MM.1S (cell line): ENCODE measurements around the gene ZNF630.

Experiments used
- EZH2phosphoT487 ChIP-seq: fragments of 300-600 bp; sonication (generic); IDR thresholded peaks from 2 replicates; pipeline ENCODE4 v1.6.1; 2018; ENCODE audit warnings: antibody characterized with exemption, low read length
- TF ChIP-seq, protein P1 (sequence below): fragments of 300-600 bp; sonication (generic); IDR thresholded peaks from 2 replicates; pipeline ENCODE4 v1.5.1; 2016; ENCODE audit warnings: antibody characterized with exemption, low read length, mixed read lengths

DNA sequence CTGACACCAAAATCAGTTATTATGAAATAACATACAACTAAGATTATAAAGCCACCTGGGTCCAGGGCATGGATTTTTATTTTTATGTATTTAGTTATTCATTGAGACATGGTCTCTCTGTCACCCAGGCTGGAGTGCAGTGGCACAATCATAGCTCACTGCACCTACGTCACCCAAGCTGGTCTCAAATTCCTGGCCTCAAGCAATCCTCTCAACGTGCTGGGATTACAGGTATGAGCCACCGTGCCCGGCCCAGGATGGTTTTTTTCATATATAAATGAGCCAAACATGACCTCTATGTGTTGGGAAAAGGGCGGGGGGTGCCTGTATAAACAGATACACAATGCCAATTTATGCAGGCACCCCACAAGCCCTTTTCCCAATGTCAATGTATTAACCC lies 24.6 kb downstream of the ZNF630 start:
- TF ChIP-seq, protein P1, sequence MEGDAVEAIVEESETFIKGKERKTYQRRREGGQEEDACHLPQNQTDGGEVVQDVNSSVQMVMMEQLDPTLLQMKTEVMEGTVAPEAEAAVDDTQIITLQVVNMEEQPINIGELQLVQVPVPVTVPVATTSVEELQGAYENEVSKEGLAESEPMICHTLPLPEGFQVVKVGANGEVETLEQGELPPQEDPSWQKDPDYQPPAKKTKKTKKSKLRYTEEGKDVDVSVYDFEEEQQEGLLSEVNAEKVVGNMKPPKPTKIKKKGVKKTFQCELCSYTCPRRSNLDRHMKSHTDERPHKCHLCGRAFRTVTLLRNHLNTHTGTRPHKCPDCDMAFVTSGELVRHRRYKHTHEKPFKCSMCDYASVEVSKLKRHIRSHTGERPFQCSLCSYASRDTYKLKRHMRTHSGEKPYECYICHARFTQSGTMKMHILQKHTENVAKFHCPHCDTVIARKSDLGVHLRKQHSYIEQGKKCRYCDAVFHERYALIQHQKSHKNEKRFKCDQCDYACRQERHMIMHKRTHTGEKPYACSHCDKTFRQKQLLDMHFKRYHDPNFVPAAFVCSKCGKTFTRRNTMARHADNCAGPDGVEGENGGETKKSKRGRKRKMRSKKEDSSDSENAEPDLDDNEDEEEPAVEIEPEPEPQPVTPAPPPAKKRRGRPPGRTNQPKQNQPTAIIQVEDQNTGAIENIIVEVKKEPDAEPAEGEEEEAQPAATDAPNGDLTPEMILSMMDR: no peak
- TF ChIP-seq EZH2phosphoT487: no peak
